Upper lobe of right lung (tissue), 1 donor: ENCODE data around the gene NRSN2. TPM values are rescaled to one million over a fixed set of nuclear protein-coding genes. Genes with fewer than 3 reads are reported as not detected.

ENCODE experiments used
- ATAC-seq: fragments of 200-7000 bp; cut with Tn5 transposase; one replicate; pipeline ENCODE4 v1.9.1; 2020; ENCODE audit warnings: mild to moderate bottlenecking, moderate library complexity
- DNase-seq: peaks from one replicate; pipeline ENCODE4 v3.0.0-alpha.2; 2020
- H3K27ac ChIP-seq: fragments of 200-600 bp; one replicate; pipeline ENCODE4 v1.8.0; 2022
- H3K27me3 ChIP-seq: fragments of 200-600 bp; one replicate; pipeline ENCODE4 v1.8.0; 2022; ENCODE audit warnings: mild to moderate bottlenecking
- H3K36me3 ChIP-seq: fragments of 200-600 bp; one replicate; pipeline ENCODE4 v1.8.0; 2022
- H3K4me1 ChIP-seq: fragments of 200-600 bp; one replicate; pipeline ENCODE4 v1.8.0; 2022
- H3K4me3 ChIP-seq: fragments of 200-600 bp; one replicate; pipeline ENCODE4 v1.8.0; 2022; ENCODE audit warnings: mild to moderate bottlenecking
- H3K9me3 ChIP-seq: fragments of 200-600 bp; one replicate; pipeline ENCODE4 v1.8.0; 2022
- CTCF ChIP-seq: fragments of 200-600 bp; IDR thresholded peaks from one replicate; pipeline ENCODE4 v1.8.0; 2022; ENCODE audit warnings: antibody characterized with exemption
- intact Hi-C: fragments of 100-400 bp; cut with DNase I; formaldehyde crosslinking; loops from one replicate; pipeline ENCODE4 v1.11.0; 2022
- total RNA-seq: library from RNA; stranded (reverse); fragmentation: NEBNext Ultra II Directional; extraction: Animal tissue kit (Norgen Biotek cat#: 25700); gene quantifications from one replicate; pipeline ENCODE4 v1.2.1, GENCODE V29; 2021
- donor health status: DM: no; HTN: yes; CAD: no; lungs with severe emphysema.

The NRSN2 gene
- total RNA-seq, 1 donor from 2014 or later = 19.9 TPM

- H3K4me3 ChIP-seq = no peak overlapping the region
- no peaks in the 10 kb centered on the region for H3K27me3 ChIP-seq
Observed at GRCh38 chr20:356745-357144, 9.8 kb downstream of the NRSN2 start.

GRCh38 chr20:358891-359555, 12.1 kb downstream of the NRSN2 start:
- H3K27me3 ChIP-seq = no peaks in the 10 kb centered on the region
- peak; percentile 1 for ATAC-seq
- H3K4me3 ChIP-seq = no peak overlapping the region
- peaks cover 14% of the 10 kb centered on the region for H3K4me1 ChIP-seq
- H3K9me3 ChIP-seq = no peaks in the 10 kb centered on the region
- no peaks in the 10 kb centered on the region for H3K36me3 ChIP-seq
- no peak for TF ChIP-seq CTCF
- H3K27ac ChIP-seq = no peak overlapping the region
- no peak for DNase-seq
- intact Hi-C loops = no loop called here

More at GRCh38 chr20:356745-357144, 9.8 kb downstream of the NRSN2 start:
- Histone ChIP-seq H3K27ac (no peak overlapping the region), H3K36me3 (no peaks in the 10 kb centered on the region), H3K4me1 (peaks cover 6% of the 10 kb centered on the region), H3K9me3 (no peaks in the 10 kb centered on the region)
- ATAC-seq = no peak
- intact Hi-C loops = no loop called here
- TF ChIP-seq CTCF = no peak
- DNase-seq = no peak

- H3K36me3 ChIP-seq = no peaks in the 10 kb centered on the region
- no peak overlapping the region for H3K4me3 ChIP-seq
- intact Hi-C loops = no loop called here
- peaks cover 8% of the 10 kb centered on the region for H3K4me1 ChIP-seq
- no peaks in the 10 kb centered on the region for H3K9me3 ChIP-seq
- DNase-seq = no peak
- no peak overlapping the region for H3K27ac ChIP-seq
- TF ChIP-seq CTCF = no peak
- no peak for ATAC-seq
- H3K27me3 ChIP-seq = no peaks in the 10 kb centered on the region
Observed at GRCh38 chr20:361561-361960, 14.7 kb downstream of the NRSN2 start.

GRCh38 chr20:362271-363254, 15.7 kb downstream of the NRSN2 start:
- no peaks in the 10 kb centered on the region for H3K27me3 ChIP-seq
- intact Hi-C loops = no loop called here
- peak; percentile 90 for ATAC-seq
- TF ChIP-seq CTCF = peak; percentile 44
- no peaks in the 10 kb centered on the region for H3K9me3 ChIP-seq
- peaks cover 8% of the 10 kb centered on the region for H3K4me1 ChIP-seq
- no peak overlapping the region for H3K4me3 ChIP-seq
- no peaks in the 10 kb centered on the region for H3K36me3 ChIP-seq
- H3K27ac ChIP-seq = no peak overlapping the region
- peak; percentile 94 for DNase-seq

- DNase-seq = no peak
- Histone ChIP-seq H3K9me3 (no peaks in the 10 kb centered on the region), H3K27ac (no peak overlapping the region), H3K4me1 (peaks cover 8% of the 10 kb centered on the region), H3K27me3 (no peaks in the 10 kb centered on the region), H3K4me3 (no peak overlapping the region), H3K36me3 (no peaks in the 10 kb centered on the region)
- no peak for TF ChIP-seq CTCF
- ATAC-seq = peak; percentile 41
- intact Hi-C loops = no loop called here
Observed at GRCh38 chr20:363319-364078, 16.6 kb downstream of the NRSN2 start.
